ENCODE data around the gene ARHGAP30. TPM values are rescaled to one million over a fixed set of nuclear protein-coding genes. Genes with fewer than 3 reads are reported as not detected.

Gene ARHGAP30
- polyA plus RNA-seq, 1 donor (not counting 4 experiments of a cell fraction or from before 2014, with no cell fraction given) = 0.16 TPM

GRCh38 chr1:161094481-161094880 is 24.8 kb upstream of the ARHGAP30 start:
- H2AFZ ChIP-seq (ENCODE audit: control insufficient read depth, low read length) = no peak overlapping the region
- H3K4me3 ChIP-seq (ENCODE audit: control insufficient read depth in 2 of 3, extremely low read depth in 1 of 3, insufficient read depth in 2 of 3, low read depth in 1 of 3, low read length in 3 of 3) = no peak overlapping the region
- DNase-seq (ENCODE audit: low read depth, low spot score) = no peak
- dilution Hi-C loops (cut with MboI; ENCODE audit: extremely low pct_ligation_motif_present, low sequenced_read_pairs) = no loop called here
- H3K27ac ChIP-seq (ENCODE audit: control insufficient read depth, insufficient read depth, low read length) = no peak overlapping the region
- H3K9me3 ChIP-seq (ENCODE audit: control insufficient read depth, low read depth, low read length) = no peaks in the 10 kb centered on the region
- no peaks in the 10 kb centered on the region for H3K9me1 ChIP-seq (ENCODE audit: control insufficient read depth, extremely low read depth, insufficient read depth, low read length)
- no peak overlapping the region for H3K4me2 ChIP-seq (ENCODE audit: control insufficient read depth, extremely low read depth, insufficient read depth, low read depth, low read length)
- no peaks in the 10 kb centered on the region for H4K20me1 ChIP-seq (ENCODE audit: control insufficient read depth, extremely low read depth, insufficient read depth, low read length)
- TF ChIP-seq CTCF (optimal IDR thresholded peaks at IDR 0.05 in 1 of 3, IDR thresholded peaks at IDR 0.05 in 1 of 3, conservative IDR thresholded peaks at IDR 0.05 in 1 of 3; ENCODE audit: extremely low read depth in 1 of 3, insufficient read depth in 2 of 3, low read length in 3 of 3) (no peak), EZH2 (IDR thresholded peaks at IDR 0.05; ENCODE audit: low read length) (no peak)
- H3K79me2 ChIP-seq (ENCODE audit: control insufficient read depth, insufficient read depth, low read length) = no peaks in the 10 kb centered on the region
- H3K36me3 ChIP-seq (ENCODE audit: control insufficient read depth in 2 of 2, extremely low read depth in 1 of 2, insufficient read depth in 2 of 2, low read length in 2 of 2) = peaks cover 1 to 2% of the 10 kb centered on the region in 2 experiments
- H3K4me1 ChIP-seq (ENCODE audit: control insufficient read depth, extremely low read depth, insufficient read depth, low read length) = peaks cover 49% of the 10 kb centered on the region
- H3K9ac ChIP-seq (ENCODE audit: control insufficient read depth, extremely low read depth, insufficient read depth, low read length) = no peak overlapping the region
- no peak for FAIRE-seq
- H3K27me3 ChIP-seq (ENCODE audit: control insufficient read depth, extremely low read depth, insufficient read depth, low read length) = no peaks in the 10 kb centered on the region

DNA sequence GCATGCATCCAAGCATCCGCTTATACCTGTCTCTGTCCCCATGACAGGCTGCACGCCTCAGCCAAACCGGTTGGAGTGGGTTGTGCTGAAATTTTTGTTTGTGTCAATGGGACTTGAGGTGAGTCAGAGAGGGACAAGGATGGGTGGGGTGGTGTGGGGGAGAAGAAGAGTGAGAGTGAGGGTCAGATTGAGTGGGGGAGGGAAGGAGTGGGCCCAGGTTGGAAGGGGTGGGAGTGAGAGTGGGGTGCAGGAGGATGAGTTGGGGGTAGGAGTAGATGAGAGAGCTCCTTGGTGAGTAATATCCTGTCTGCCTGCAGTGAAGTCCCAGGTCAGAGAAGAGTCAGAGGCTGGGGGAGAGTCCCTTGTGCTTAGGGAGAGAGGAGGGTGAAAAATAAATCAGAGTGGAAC is 22.9 kb upstream of the ARHGAP30 start:
- H3K79me2 ChIP-seq (ENCODE audit: control insufficient read depth, insufficient read depth, low read length) = no peaks in the 10 kb centered on the region

More for the DNA sequence above, 22.9 kb upstream of the ARHGAP30 start:
- no peak for TF ChIP-seq EZH2 (IDR thresholded peaks at IDR 0.05; ENCODE audit: low read length)
- TF ChIP-seq CTCF (optimal IDR thresholded peaks at IDR 0.05 in 1 of 3, IDR thresholded peaks at IDR 0.05 in 1 of 3, conservative IDR thresholded peaks at IDR 0.05 in 1 of 3; ENCODE audit: extremely low read depth in 1 of 3, insufficient read depth in 2 of 3, low read length in 3 of 3) = no peak
- Histone ChIP-seq H3K9me1 (ENCODE audit: control insufficient read depth, extremely low read depth, insufficient read depth, low read length) (no peaks in the 10 kb centered on the region), H3K9me3 (ENCODE audit: control insufficient read depth, low read depth, low read length) (no peaks in the 10 kb centered on the region), H3K4me3 (ENCODE audit: control insufficient read depth in 2 of 3, extremely low read depth in 1 of 3, insufficient read depth in 2 of 3, low read depth in 1 of 3, low read length in 3 of 3) (no peak overlapping the region), H3K36me3 (ENCODE audit: control insufficient read depth in 2 of 2, extremely low read depth in 1 of 2, insufficient read depth in 2 of 2, low read length in 2 of 2) (no peaks in the 10 kb centered on the region), H4K20me1 (ENCODE audit: control insufficient read depth, extremely low read depth, insufficient read depth, low read length) (no peaks in the 10 kb centered on the region), H3K4me1 (ENCODE audit: control insufficient read depth, extremely low read depth, insufficient read depth, low read length) (peaks cover 51% of the 10 kb centered on the region), H2AFZ (ENCODE audit: control insufficient read depth, low read length) (no peak overlapping the region), H3K9ac (ENCODE audit: control insufficient read depth, extremely low read depth, insufficient read depth, low read length) (no peak overlapping the region), H3K4me2 (ENCODE audit: control insufficient read depth, extremely low read depth, insufficient read depth, low read depth, low read length) (peak overlapping the region; percentile 42), H3K27me3 (ENCODE audit: control insufficient read depth, extremely low read depth, insufficient read depth, low read length) (no peaks in the 10 kb centered on the region), H3K27ac (ENCODE audit: control insufficient read depth, insufficient read depth, low read length) (peak overlapping the region; percentile 71)
- FAIRE-seq = peak; percentile 23
- DNase-seq (ENCODE audit: low read depth, low spot score) = no peak
- dilution Hi-C loops (cut with MboI; ENCODE audit: extremely low pct_ligation_motif_present, low sequenced_read_pairs) = no loop called here

Measured in keratinocyte (primary cell).